SH-SY5Y (cell line): Measurements from ENCODE around the gene VAV2.

Source experiments
- GATA2 ChIP-seq: IDR thresholded peaks from 2 replicates; pipeline ENCODE4 v1.6.1; 2011; ENCODE audit warnings: mild to moderate bottlenecking, low read depth, low read length
- GATA3 ChIP-seq: IDR thresholded peaks from 2 replicates; pipeline ENCODE4 v1.6.1; 2011; ENCODE audit warnings: low read depth, mild to moderate bottlenecking, low read length, moderate library complexity

GRCh38 chr9:133830310-133830709 is 161.8 kb downstream of the VAV2 start:
- TF ChIP-seq GATA2 (no peak), GATA3 (no peak)
